ENCODE data around the gene SPOP. TPM values are rescaled to one million over a fixed set of nuclear protein-coding genes. Genes with fewer than 3 reads are reported as not detected.

Gene SPOP
- total and polyA plus RNA-seq, 2 of the 4 experiments (the other 2 are of a cell fraction) = 24.9 to 47.5 TPM

GRCh38 chr17:49690256-49690655 is 12.4 kb upstream of the SPOP start:
- H3K18ac ChIP-seq (ENCODE audit: low read depth, low read length) = no peak overlapping the region
- H3K9me1 ChIP-seq (ENCODE audit: insufficient read depth, low read length) = peaks cover 8% of the 10 kb centered on the region; the same call in 1 of the 2 replicates
- no peak overlapping the region for H3K4ac ChIP-seq (ENCODE audit: low read depth, low read length)
- CTCF ChIA-PET = no interaction called here
- H3K4me2 ChIP-seq (ENCODE audit: low read depth, low read length) = no peak overlapping the region
- no peak overlapping the region for H4K91ac ChIP-seq (ENCODE audit: insufficient read depth, low read depth, low read length)
- no peak overlapping the region for H3K27ac ChIP-seq (ENCODE audit: insufficient read depth, low read length)
- H3K56ac ChIP-seq (ENCODE audit: extremely low read depth, insufficient read depth, low read length) = no peak overlapping the region
- no peak overlapping the region for H2BK15ac ChIP-seq (ENCODE audit: low read depth, low read length)
- H3K36me3 ChIP-seq (ENCODE audit: control insufficient read depth, insufficient read depth, low read length) = no peaks in the 10 kb centered on the region
- TF ChIP-seq USF2 (IDR thresholded peaks at IDR 0.05; ENCODE audit: low read depth, low read length) = no peak
- no peak for TF ChIP-seq CHD1 (IDR thresholded peaks at IDR 0.05; ENCODE audit: low read depth, low read length)
- TF ChIP-seq CEBPB (IDR thresholded peaks at IDR 0.05; ENCODE audit: low read depth, low read length) = no peak
- no peak for TF ChIP-seq RFX5 (IDR thresholded peaks at IDR 0.05; ENCODE audit: low read depth, low read length)
- TF ChIP-seq MAZ (IDR thresholded peaks at IDR 0.05; ENCODE audit: borderline replicate concordance, low read depth, low read length) = no peak
- TF ChIP-seq MAFK (IDR thresholded peaks at IDR 0.05; ENCODE audit: low read depth, low read length) = no peak
- TF ChIP-seq RCOR1 (IDR thresholded peaks at IDR 0.05; ENCODE audit: insufficient replicate concordance, low read length) = no peak
- TF ChIP-seq RAD21 (IDR thresholded peaks at IDR 0.05; ENCODE audit: low read length) = no peak
- no peak for TF ChIP-seq ELK1 (IDR thresholded peaks at IDR 0.05; ENCODE audit: borderline replicate concordance, low read depth, low read length)
- TF ChIP-seq SMC3 (IDR thresholded peaks at IDR 0.05; ENCODE audit: low read depth, low read length) = no peak
- TF ChIP-seq NFE2L2 (IDR thresholded peaks at IDR 0.05; ENCODE audit: low read depth, low read length) = no peak
- TF ChIP-seq FOS (IDR thresholded peaks at IDR 0.05; ENCODE audit: low read depth, low read length) = no peak
- no peak for TF ChIP-seq CTCF (conservative IDR thresholded peaks at IDR 0.05; ENCODE audit: low read depth, low read length)
- TF ChIP-seq MXI1 (IDR thresholded peaks at IDR 0.05; ENCODE audit: borderline replicate concordance, low read depth, low read length) = no peak
- TF ChIP-seq POLR2A (IDR thresholded peaks at IDR 0.05; ENCODE audit: low read depth, low read length) = no peak
- no peak for TF ChIP-seq BHLHE40 (IDR thresholded peaks at IDR 0.05; ENCODE audit: low read depth, low read length)
- no peaks in the 10 kb centered on the region for H3K79me1 ChIP-seq (ENCODE audit: low read depth in 1 of 2, low read length in 2 of 2)
- 89% methylated on average over 1 of the region's 2 CpGs; no CpG with 5 or more reads in 1 of the 2 experiments for WGBS, 2 experiments (ENCODE audit: extremely low coverage in 2 of 2, insufficient read length in 1 of 2)
- H2AK9ac ChIP-seq (replicated peaks; ENCODE audit: low read depth, low read length, poor library complexity) = no peak overlapping the region
- H2BK20ac ChIP-seq (ENCODE audit: low read depth, low read length) = no peak overlapping the region
- peaks cover 2% of the 10 kb centered on the region; the same call in 1 of the 2 replicates for H3K4me1 ChIP-seq (ENCODE audit: control insufficient read depth, insufficient read depth, low read length)
- H3K14ac ChIP-seq (replicated peaks; ENCODE audit: low read depth, low read length) = no peak overlapping the region
- H3K27me3 ChIP-seq (ENCODE audit: control insufficient read depth, insufficient read depth, low read length) = peaks cover 4% of the 10 kb centered on the region
- H2AFZ ChIP-seq (replicated peaks; ENCODE audit: low read length, poor library complexity) = no peak overlapping the region
- no peak overlapping the region for H3K4me3 ChIP-seq (ENCODE audit: insufficient read depth, low read depth, low read length)
- H2AK5ac ChIP-seq (ENCODE audit: low read depth, low read length) = no peak overlapping the region
- in situ Hi-C loops (cut with MboI; ENCODE audit: low sequenced_read_pairs) (no loop called here), intact Hi-C loops (cut with micrococcal nuclease) (no loop called here), dilution Hi-C loops (cut with HindIII; ENCODE audit: low sequenced_read_pairs, unreplicated experiment) (no loop called here)
- no peak overlapping the region for H3K23ac ChIP-seq (ENCODE audit: low read depth, low read length)
- H4K20me1 ChIP-seq (ENCODE audit: insufficient read depth, low read length) = no peaks in the 10 kb centered on the region
- H4K8ac ChIP-seq (ENCODE audit: low read depth in 2 of 2, low read length in 2 of 2) = no peak overlapping the region
- H2BK5ac ChIP-seq (ENCODE audit: low read depth, low read length, poor library complexity, severe bottlenecking) = no peak overlapping the region
- no peak for DNase-seq
- no peak overlapping the region for H4K5ac ChIP-seq (ENCODE audit: low read depth, low read length)
- no TSS peak for BruUV-seq (replicated peaks)
- ATAC-seq (ENCODE audit: low read depth) = no peak
- no peak overlapping the region for H2BK120ac ChIP-seq (ENCODE audit: low read depth, low read length)
- no peaks in the 10 kb centered on the region for H3K9me3 ChIP-seq (ENCODE audit: control insufficient read depth, insufficient read depth, low read length)
- no peak overlapping the region for H3K9ac ChIP-seq (ENCODE audit: low read depth, low read length)
- POLR2A ChIA-PET (ENCODE audit: unreplicated experiment) = no interaction called here
